HCT116 (cell line): ENCODE measurements around the gene CCDC191. TPM values are rescaled to one million over a fixed set of nuclear protein-coding genes. Genes with fewer than 3 reads are reported as not detected.

ENCODE experiments used
- ATAC-seq: fragments of 200-7000 bp; cut with Tn5 transposase; 2 replicates; pipeline ENCODE4 v1.9.1; 2020; ENCODE audit warnings: mild to moderate bottlenecking, moderate library complexity
- BruUV-seq: library from RNA; stranded (reverse); fragments of 400-500 nt; replicated peaks from 2 replicates; lab custom pipeline; 2021; lab: Mats Ljungman, UMichigan
- CTCF ChIA-PET: fragments of 300-600 bp; sonication (Branson Sonifier 250); formaldehyde crosslinking; loops from one replicate; lab custom pipeline; 2021; ENCODE audit warnings: antibody characterized with exemption; lab: Charles Lee
- POLR2A ChIA-PET: fragments of 300-600, 350-600 bp; sonication (Branson Sonifier 250); formaldehyde crosslinking; loops from one replicate; lab custom pipeline; 2021; ENCODE audit warnings: antibody characterized with exemption; lab: Charles Lee
- RAD21 ChIA-PET, 2 experiments: fragments of 300-600 bp; sonication (Branson Sonifier 250); formaldehyde crosslinking; loops; one replicate each; lab custom pipeline; 2023; ENCODE audit warnings: low total read pairs in 2 of 2; ENCODE audit not compliant: uncharacterized antibody in 2 of 2, unreplicated experiment in 2 of 2, low non-redundant PET in 1 of 2; lab: Charles Lee
- DNase-seq: peaks from one replicate; pipeline ENCODE4 v3.0.0-alpha.2; 2010; ENCODE audit warnings: low read depth, low spot score
- H2AFZ ChIP-seq: fragments of 200-600 bp; shearing (Covaris generic), sonication (generic); 2 replicates; pipeline ENCODE4 v1.6.1; 2017; ENCODE audit warnings: low read depth, mixed run types, mixed read lengths, antibody characterized with exemption, low read length; ENCODE audit not compliant: poor library complexity, severe bottlenecking
- H3K27ac ChIP-seq: 2 replicates; pipeline ENCODE4 v1.5.1; 2012; ENCODE audit warnings: low read depth, low read length
- H3K27me3 ChIP-seq: fragments of 200-600 bp; sonication (generic); 2 replicates; pipeline ENCODE4 v1.6.1; 2016; ENCODE audit warnings: mixed run types, low read length, mixed read lengths; ENCODE audit not compliant: insufficient read depth
- H3K36me3 ChIP-seq, 2 experiments: fragments of 200-500 bp in 1 of 2; fragments of 200-600 bp in 1 of 2; sonication (Bioruptor generic) in 1 of 2; sonication (generic) in 1 of 2; 2 replicates each; pipeline versions ENCODE4 v1.5.1 to v1.6.1; 2014 to 2016; ENCODE audit warnings: low read length in 2 of 2, inconsistent platforms in 1 of 2, mixed read lengths in 1 of 2, mixed run types in 1 of 2; ENCODE audit not compliant: insufficient read depth in 2 of 2, control insufficient read depth in 1 of 2
- H3K4me1 ChIP-seq, 2 experiments: fragments of 200-600 bp in 1 of 2; sonication (generic) in 1 of 2; 2 replicates each; pipeline versions ENCODE4 v1.5.1 to v1.6.1; 2012 to 2017; ENCODE audit warnings: low read length in 2 of 2, inconsistent platforms in 1 of 2, mild to moderate bottlenecking in 1 of 2, mixed read lengths in 1 of 2, mixed run types in 1 of 2, moderate library complexity in 1 of 2; ENCODE audit not compliant: insufficient read depth in 2 of 2, control insufficient read depth in 1 of 2
- H3K4me2 ChIP-seq: fragments of 200-600 bp; sonication (generic); 2 replicates; pipeline ENCODE4 v1.6.1; 2017; ENCODE audit warnings: mixed run types, low read length, mixed read lengths
- H3K4me3 ChIP-seq, 2 experiments: fragments of 200-600 bp in 1 of 2; sonication (generic) in 1 of 2; replicated peaks in 1 of 2; 2 replicates each; pipeline ENCODE4 v1.5.1; 2011 to 2016; ENCODE audit warnings: low read length in 2 of 2, control low read depth in 1 of 2, low read depth in 1 of 2, mild to moderate bottlenecking in 1 of 2, mixed read lengths in 1 of 2, mixed run types in 1 of 2
- H3K79me2 ChIP-seq: fragments of 200-600 bp; sonication (generic); 2 replicates; pipeline ENCODE4 v1.6.1; 2017; ENCODE audit warnings: mild to moderate bottlenecking, mixed run types, low read length, moderate library complexity, mixed read lengths; ENCODE audit not compliant: insufficient read depth
- H3K9ac ChIP-seq: fragments of 200-600 bp; sonication (generic); 2 replicates; pipeline ENCODE4 v1.6.1; 2016; ENCODE audit warnings: low read length, mixed read lengths
- H3K9me2 ChIP-seq: fragments of 200-600 bp; sonication (generic), shearing (Covaris generic); 2 replicates; pipeline ENCODE4 v1.6.1; 2017; ENCODE audit warnings: mixed run types, mild to moderate bottlenecking, moderate library complexity; ENCODE audit not compliant: insufficient read depth
- H3K9me3 ChIP-seq, 2 experiments: fragments of 200-500 bp in 1 of 2; fragments of 200-600 bp in 1 of 2; sonication (Bioruptor generic) in 1 of 2; sonication (generic) in 1 of 2; 2 replicates each; pipeline ENCODE4 v1.6.1; 2014 to 2017; ENCODE audit warnings: low read length in 2 of 2, mixed read lengths in 2 of 2, inconsistent platforms in 1 of 2, low read depth in 1 of 2, mild to moderate bottlenecking in 1 of 2, mixed run types in 1 of 2, moderate library complexity in 1 of 2; ENCODE audit not compliant: control insufficient read depth in 1 of 2, insufficient read depth in 1 of 2
- H4K20me1 ChIP-seq: fragments of 200-600 bp; sonication (generic), shearing (Covaris generic); 2 replicates; pipeline ENCODE4 v1.6.1; 2017; ENCODE audit warnings: mixed run types, mild to moderate bottlenecking, moderate library complexity; ENCODE audit not compliant: insufficient read depth
- CBX3 ChIP-seq: IDR thresholded peaks from 2 replicates; pipeline ENCODE4 v1.6.1; 2012; ENCODE audit warnings: low read depth
- EZH2phosphoT487 ChIP-seq: fragments of 200-600 bp; IDR thresholded peaks from 2 replicates; pipeline ENCODE4 v1.6.1; 2018; ENCODE audit warnings: antibody characterized with exemption, borderline replicate concordance
- SP1 ChIP-seq: IDR thresholded peaks from 2 replicates; pipeline ENCODE4 v1.6.1; 2012; ENCODE audit warnings: low read depth
- intact Hi-C: fragments of 100-400 bp; cut with micrococcal nuclease; formaldehyde crosslinking; loops from 2 replicates; pipeline ENCODE4 v1.10.0; 2022
- total RNA-seq: library from RNA; stranded (reverse); gene quantifications from one replicate; pipeline ENCODE4 v1.2.1, GENCODE V29; 2021; ENCODE audit not compliant: unreplicated experiment
- TF ChIP-seq, protein P1 (sequence below), 3 experiments: fragments of 200-600 bp in 1 of 3; sonication (generic) in 1 of 3; IDR thresholded peaks in 2 of 3; conservative IDR thresholded peaks in 1 of 3; 2 replicates each; pipeline ENCODE4 v1.5.1; 2012 to 2017; ENCODE audit warnings: low read depth in 2 of 3, low read length in 2 of 3, antibody characterized with exemption in 1 of 3, borderline replicate concordance in 1 of 3, control low read depth in 1 of 3, mild to moderate bottlenecking in 1 of 3, mixed read lengths in 1 of 3, mixed run types in 1 of 3, moderate library complexity in 1 of 3; ENCODE audit not compliant: insufficient read depth in 1 of 3

Gene CCDC191
- total RNA-seq, 1 experiment from 2014 or later = 4.1 TPM

DNA sequence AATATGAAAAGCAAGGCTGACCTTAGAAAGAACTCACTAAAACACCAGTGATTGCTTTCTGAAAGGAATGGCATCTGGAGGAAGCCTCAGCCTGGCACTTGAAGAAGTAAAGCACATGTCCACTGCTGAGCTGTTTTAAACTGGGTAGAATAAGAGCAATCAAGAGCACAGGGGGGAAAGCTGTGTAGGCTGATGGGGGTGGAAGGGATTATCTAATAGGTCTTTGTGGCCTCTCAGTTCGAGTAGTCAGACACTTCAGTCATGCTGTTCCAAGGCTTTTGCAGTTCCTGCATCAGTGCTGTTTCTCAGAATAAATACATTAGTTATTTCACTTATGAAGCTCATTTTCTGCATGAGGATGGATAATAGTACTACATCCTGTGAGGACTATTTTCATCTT, 22.6 kb downstream of the CCDC191 start:
- no peak overlapping the region for H3K4me3 ChIP-seq
- no peak overlapping the region for H3K9ac ChIP-seq
- DNase-seq = no peak
- no peaks in the 10 kb centered on the region for H3K79me2 ChIP-seq
- ChIA-PET CTCF (no interaction called here), POLR2A (no interaction called here)
- H3K27me3 ChIP-seq = no peaks in the 10 kb centered on the region
- TF ChIP-seq SP1 (no peak), CBX3 (no peak)
- TF ChIP-seq, all 23 proteins: peak for 0
- BruUV-seq = no TSS peak
- Histone ChIP-seq H3K36me3 (peaks cover 0 to 2% of the 10 kb centered on the region in 2 experiments; a peak in 1 of 4 replicates), H3K9me2 (no peaks in the 10 kb centered on the region), H3K4me2 (no peak overlapping the region), H4K20me1 (no peaks in the 10 kb centered on the region), H3K27ac (no peak overlapping the region), H3K4me1 (no peaks in the 10 kb centered on the region), H2AFZ (no peak overlapping the region), H3K9me3 (no peaks in the 10 kb centered on the region)
- RAD21 ChIA-PET = no interaction called here
- no peak for ATAC-seq
- intact Hi-C loops = no loop called here

DNA sequence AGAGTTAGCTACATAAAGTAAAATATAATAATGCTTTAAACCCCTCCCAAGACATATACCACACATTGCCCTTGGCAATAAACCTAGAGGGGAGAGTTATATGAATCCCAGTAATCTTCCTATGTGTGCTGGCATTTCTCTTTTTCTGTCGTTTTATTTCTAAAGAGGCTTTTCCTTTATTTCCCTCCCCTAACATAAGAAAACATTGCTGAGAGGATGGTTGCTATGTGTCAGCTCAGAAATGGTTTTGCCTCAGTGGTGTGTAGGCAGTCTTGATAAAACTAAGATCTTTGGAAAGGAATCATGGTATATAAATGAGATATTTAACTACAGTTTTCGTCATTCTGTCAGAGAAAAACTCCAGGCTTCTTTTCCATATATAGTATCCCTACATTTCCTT, 30.0 kb downstream of the CCDC191 start:
- Histone ChIP-seq H3K4me2 (no peak overlapping the region), H3K79me2 (no peaks in the 10 kb centered on the region), H3K9me3 (no peaks in the 10 kb centered on the region), H3K9ac (no peak overlapping the region), H3K27ac (no peak overlapping the region), H3K36me3 (no peaks in the 10 kb centered on the region), H3K4me1 (no peaks in the 10 kb centered on the region), H4K20me1 (no peaks in the 10 kb centered on the region), H2AFZ (no peak overlapping the region), H3K9me2 (no peaks in the 10 kb centered on the region), H3K4me3 (no peak overlapping the region), H3K27me3 (no peaks in the 10 kb centered on the region)
- ATAC-seq (no peak), DNase-seq (no peak)
- intact Hi-C loops = no loop called here
- ChIA-PET POLR2A (no interaction called here), RAD21 (no interaction called here), CTCF (no interaction called here)
- no TSS peak for BruUV-seq
- TF ChIP-seq, protein P1, sequence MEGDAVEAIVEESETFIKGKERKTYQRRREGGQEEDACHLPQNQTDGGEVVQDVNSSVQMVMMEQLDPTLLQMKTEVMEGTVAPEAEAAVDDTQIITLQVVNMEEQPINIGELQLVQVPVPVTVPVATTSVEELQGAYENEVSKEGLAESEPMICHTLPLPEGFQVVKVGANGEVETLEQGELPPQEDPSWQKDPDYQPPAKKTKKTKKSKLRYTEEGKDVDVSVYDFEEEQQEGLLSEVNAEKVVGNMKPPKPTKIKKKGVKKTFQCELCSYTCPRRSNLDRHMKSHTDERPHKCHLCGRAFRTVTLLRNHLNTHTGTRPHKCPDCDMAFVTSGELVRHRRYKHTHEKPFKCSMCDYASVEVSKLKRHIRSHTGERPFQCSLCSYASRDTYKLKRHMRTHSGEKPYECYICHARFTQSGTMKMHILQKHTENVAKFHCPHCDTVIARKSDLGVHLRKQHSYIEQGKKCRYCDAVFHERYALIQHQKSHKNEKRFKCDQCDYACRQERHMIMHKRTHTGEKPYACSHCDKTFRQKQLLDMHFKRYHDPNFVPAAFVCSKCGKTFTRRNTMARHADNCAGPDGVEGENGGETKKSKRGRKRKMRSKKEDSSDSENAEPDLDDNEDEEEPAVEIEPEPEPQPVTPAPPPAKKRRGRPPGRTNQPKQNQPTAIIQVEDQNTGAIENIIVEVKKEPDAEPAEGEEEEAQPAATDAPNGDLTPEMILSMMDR (IDR thresholded peaks at IDR 0.05 in 2 of 3, conservative IDR thresholded peaks at IDR 0.05 in 1 of 3; ENCODE audit: borderline replicate concordance in 1 of 3, insufficient read depth in 1 of 3, low read depth in 2 of 3, low read length in 2 of 3) = no peak
- no peak for TF ChIP-seq EZH2phosphoT487
